Liver (tissue), 9 donors: Measurements from ENCODE around the gene ILF3. TPM values are rescaled to one million over a fixed set of nuclear protein-coding genes. Genes with fewer than 3 reads are reported as not detected.

ENCODE experiments used
- DNase-seq: peaks from one replicate; pipeline ENCODE4 v3.0.0-alpha.2; 2017; ENCODE audit warnings: low spot score
- H3K27ac ChIP-seq, 2 donors: one replicate each; pipeline ENCODE4 v1.7.0; 2013; ENCODE audit warnings: inconsistent platforms in 2 of 2, low read length in 2 of 2, control low read depth in 1 of 2, low read depth in 1 of 2, mild to moderate bottlenecking in 1 of 2
- H3K27me3 ChIP-seq, 4 donors: one replicate each; pipeline versions ENCODE4 v1.6.1 to v1.7.0; 2013; ENCODE audit warnings: low read length in 3 of 4, inconsistent platforms in 1 of 4, mild to moderate bottlenecking in 1 of 4, moderate library complexity in 1 of 4; ENCODE audit not compliant: control insufficient read depth in 4 of 4, insufficient read depth in 4 of 4
- H3K36me3 ChIP-seq, 4 donors: one replicate each; pipeline versions ENCODE4 v1.6.1 to v1.7.0; 2013; ENCODE audit warnings: low read length in 3 of 4, mild to moderate bottlenecking in 3 of 4, low read depth in 1 of 4, moderate library complexity in 1 of 4; ENCODE audit not compliant: control insufficient read depth in 4 of 4, insufficient read depth in 3 of 4
- H3K4me1 ChIP-seq, 4 donors: one replicate each; pipeline versions ENCODE4 v1.6.1 to v1.7.0; 2013; ENCODE audit warnings: low read length in 3 of 4, mild to moderate bottlenecking in 3 of 4, moderate library complexity in 1 of 4; ENCODE audit not compliant: control insufficient read depth in 4 of 4, insufficient read depth in 4 of 4
- H3K4me3 ChIP-seq, 3 donors: one replicate each; pipeline versions ENCODE4 v1.6.1 to v1.7.0; 2013; ENCODE audit warnings: low read length in 3 of 3, control low read depth in 1 of 3, low read depth in 1 of 3, mild to moderate bottlenecking in 1 of 3
- H3K9ac ChIP-seq, 2 donors: one replicate each; pipeline ENCODE4 v1.7.0; 2013; ENCODE audit warnings: low read length in 2 of 2, mild to moderate bottlenecking in 2 of 2, moderate library complexity in 2 of 2, control low read depth in 1 of 2, low read depth in 1 of 2
- H3K9me3 ChIP-seq, 4 donors: one replicate each; pipeline versions ENCODE4 v1.6.1 to v1.7.0; 2013; ENCODE audit warnings: low read length in 3 of 4; ENCODE audit not compliant: control insufficient read depth in 4 of 4
- ATF3 ChIP-seq: IDR thresholded peaks from 2 replicates; pipeline ENCODE4 v1.6.1; 2016; ENCODE audit warnings: antibody characterized with exemption
- EGR1 ChIP-seq, 2 donors: IDR thresholded peaks; 2 replicates each; pipeline ENCODE4 v1.6.1; 2016 to 2018; ENCODE audit warnings: antibody characterized with exemption in 2 of 2, low read depth in 2 of 2
- FOXA1 ChIP-seq: IDR thresholded peaks from 2 replicates; pipeline ENCODE4 v1.6.1; 2016; ENCODE audit warnings: antibody characterized with exemption
- FOXA2 ChIP-seq: IDR thresholded peaks from 2 replicates; pipeline ENCODE4 v1.6.1; 2016; ENCODE audit warnings: antibody characterized with exemption
- GABPA ChIP-seq, 2 donors: IDR thresholded peaks in 1 of 2; conservative IDR thresholded peaks in 1 of 2; 2 replicates each; pipeline ENCODE4 v1.6.1; 2016; ENCODE audit warnings: antibody characterized with exemption in 2 of 2, mild to moderate bottlenecking in 1 of 2, moderate library complexity in 1 of 2
- HNF4A ChIP-seq, 2 donors: conservative IDR thresholded peaks; 2 replicates each; pipeline ENCODE4 v1.6.1; 2016; ENCODE audit warnings: antibody characterized with exemption in 2 of 2, mild to moderate bottlenecking in 2 of 2
- HNF4G ChIP-seq: IDR thresholded peaks from 2 replicates; pipeline ENCODE4 v1.6.1; 2016; ENCODE audit warnings: antibody characterized with exemption
- JUND ChIP-seq, 2 donors: IDR thresholded peaks; 2 replicates each; pipeline ENCODE4 v1.6.1; 2016; ENCODE audit warnings: antibody characterized with exemption in 2 of 2
- NR2F2 ChIP-seq: IDR thresholded peaks from 2 replicates; pipeline ENCODE4 v1.6.1; 2016; ENCODE audit warnings: antibody characterized with exemption
- RAD21 ChIP-seq, 2 donors: IDR thresholded peaks; 2 replicates each; pipeline ENCODE4 v1.6.1; 2016; ENCODE audit warnings: antibody characterized with exemption in 2 of 2, mild to moderate bottlenecking in 2 of 2
- REST ChIP-seq: IDR thresholded peaks from 2 replicates; pipeline ENCODE4 v1.6.1; 2016; ENCODE audit warnings: antibody characterized with exemption, mild to moderate bottlenecking
- RXRA ChIP-seq, 2 donors: IDR thresholded peaks; 2 replicates each; pipeline ENCODE4 v1.6.1; 2017 to 2018; ENCODE audit warnings: antibody characterized with exemption in 2 of 2, mild to moderate bottlenecking in 1 of 2
- SP1 ChIP-seq: IDR thresholded peaks from 2 replicates; pipeline ENCODE4 v1.6.1; 2018; ENCODE audit warnings: antibody characterized with exemption, mild to moderate bottlenecking
- TAF1 ChIP-seq: conservative IDR thresholded peaks from 2 replicates; pipeline ENCODE4 v1.6.1; 2016; ENCODE audit warnings: antibody characterized with exemption, mild to moderate bottlenecking
- YY1 ChIP-seq: IDR thresholded peaks from 2 replicates; pipeline ENCODE4 v1.6.1; 2016; ENCODE audit warnings: antibody characterized with exemption, mild to moderate bottlenecking
- WGBS: extraction: QIAGEN DNeasy Blood & Tissue Kit; methylation state at CpG from one replicate; pipeline ENCODE4 v1.1.7; 2013; 5-methylcytosine and 5-hydroxymethylcytosine counted together
- polyA plus RNA-seq, 2 donors: library from polyadenylated mRNA; stranded (reverse) in 1 of 2; unstranded in 1 of 2; fragments of 200-250 nt in 1 of 2; fragments of >200 nt in 1 of 2; fragmentation: Nextera tagmentation in 1 of 2; extraction: Ambion mirVana in 1 of 2; gene quantifications; one replicate each; pipeline versions ENCODE4 v1.2.1 to v1.2.3, GENCODE V29; 2013 to 2015
- total RNA-seq, 2 donors: library from RNA; depleted of rRNA; stranded (reverse); fragments of >200 nt; gene quantifications; one replicate each; pipeline ENCODE4 v1.2.3, GENCODE V29; 2014
- TF ChIP-seq, protein P1 (sequence below): IDR thresholded peaks from 2 replicates; pipeline ENCODE4 v1.6.1; 2016; ENCODE audit warnings: antibody characterized with exemption
- TF ChIP-seq, protein P2 (sequence below): IDR thresholded peaks from 2 replicates; pipeline ENCODE4 v1.6.1; 2016; ENCODE audit warnings: antibody characterized with exemption
- TF ChIP-seq, protein P3 (sequence below): fragments of 150-350 bp; IDR thresholded peaks from 2 replicates; pipeline ENCODE4 v1.5.1; 2017; ENCODE audit warnings: improper control_type of control experiment, low read depth, low read length; ENCODE audit not compliant: missing input control
- donor health status: healthy.
- donor health status: healthy.
- donor health status: healthy.
- donor health status: healthy.
- donor health status: healthy.

The ILF3 gene
- total and polyA plus RNA-seq, 4 donors: 31.7 to 85.1 (median 42.9) TPM

GRCh38 chr19:10621966-10622365 lies 32.2 kb upstream of the ILF3 start:
- Histone ChIP-seq H3K27me3 (no peaks in the 10 kb centered on the region), H3K9me3 (no peaks in the 10 kb centered on the region), H3K4me1 (peaks cover 0 to 9% (median 6%) of the 10 kb centered on the region in 4 donors), H3K9ac (no peak overlapping the region), H3K4me3 (no peak overlapping the region), H3K27ac (no peak overlapping the region), H3K36me3 (no peaks in the 10 kb centered on the region)
- no peak for DNase-seq
- 96% methylated on average over 8 of the region's 8 CpGs for WGBS
- TF ChIP-seq NR2F2 (no peak), HNF4G (no peak), RXRA (IDR thresholded peaks at IDR 0.05) (no peak)
- TF ChIP-seq, protein P1, sequence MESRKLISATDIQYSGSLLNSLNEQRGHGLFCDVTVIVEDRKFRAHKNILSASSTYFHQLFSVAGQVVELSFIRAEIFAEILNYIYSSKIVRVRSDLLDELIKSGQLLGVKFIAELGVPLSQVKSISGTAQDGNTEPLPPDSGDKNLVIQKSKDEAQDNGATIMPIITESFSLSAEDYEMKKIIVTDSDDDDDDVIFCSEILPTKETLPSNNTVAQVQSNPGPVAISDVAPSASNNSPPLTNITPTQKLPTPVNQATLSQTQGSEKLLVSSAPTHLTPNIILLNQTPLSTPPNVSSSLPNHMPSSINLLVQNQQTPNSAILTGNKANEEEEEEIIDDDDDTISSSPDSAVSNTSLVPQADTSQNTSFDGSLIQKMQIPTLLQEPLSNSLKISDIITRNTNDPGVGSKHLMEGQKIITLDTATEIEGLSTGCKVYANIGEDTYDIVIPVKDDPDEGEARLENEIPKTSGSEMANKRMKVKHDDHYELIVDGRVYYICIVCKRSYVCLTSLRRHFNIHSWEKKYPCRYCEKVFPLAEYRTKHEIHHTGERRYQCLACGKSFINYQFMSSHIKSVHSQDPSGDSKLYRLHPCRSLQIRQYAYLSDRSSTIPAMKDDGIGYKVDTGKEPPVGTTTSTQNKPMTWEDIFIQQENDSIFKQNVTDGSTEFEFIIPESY: no peak
- TF ChIP-seq, protein P2, sequence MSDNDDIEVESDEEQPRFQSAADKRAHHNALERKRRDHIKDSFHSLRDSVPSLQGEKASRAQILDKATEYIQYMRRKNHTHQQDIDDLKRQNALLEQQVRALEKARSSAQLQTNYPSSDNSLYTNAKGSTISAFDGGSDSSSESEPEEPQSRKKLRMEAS: no peak

- 77% methylated on average over 6 of the region's 6 CpGs for WGBS
- no peak for DNase-seq
- Histone ChIP-seq H3K9me3 (no peaks in the 10 kb centered on the region), H3K4me1 (peaks cover 0 to 9% (median 6%) of the 10 kb centered on the region in 4 donors), H3K27ac (no peak overlapping the region), H3K36me3 (peaks cover 0 to 5% (median under 1%) of the 10 kb centered on the region in 4 donors), H3K27me3 (no peaks in the 10 kb centered on the region), H3K9ac (no peak overlapping the region), H3K4me3 (no peak overlapping the region)
- TF ChIP-seq, protein P2: no peak
- TF ChIP-seq GABPA (IDR thresholded peaks at IDR 0.05 in 1 of 2, conservative IDR thresholded peaks at IDR 0.05 in 1 of 2) (no peak), TAF1 (no peak), SP1 (no peak), ATF3 (no peak), RXRA (IDR thresholded peaks at IDR 0.05) (no peak), HNF4A (conservative IDR thresholded peaks at IDR 0.05) (no peak), FOXA1 (no peak), NR2F2 (no peak), JUND (IDR thresholded peaks at IDR 0.05) (no peak), FOXA2 (no peak), HNF4G (no peak), YY1 (no peak), REST (no peak), RAD21 (IDR thresholded peaks at IDR 0.05) (no peak), EGR1 (IDR thresholded peaks at IDR 0.05; ENCODE audit: low read depth in 2 of 2) (no peak)
- TF ChIP-seq, protein P1: no peak
- TF ChIP-seq, protein P3, sequence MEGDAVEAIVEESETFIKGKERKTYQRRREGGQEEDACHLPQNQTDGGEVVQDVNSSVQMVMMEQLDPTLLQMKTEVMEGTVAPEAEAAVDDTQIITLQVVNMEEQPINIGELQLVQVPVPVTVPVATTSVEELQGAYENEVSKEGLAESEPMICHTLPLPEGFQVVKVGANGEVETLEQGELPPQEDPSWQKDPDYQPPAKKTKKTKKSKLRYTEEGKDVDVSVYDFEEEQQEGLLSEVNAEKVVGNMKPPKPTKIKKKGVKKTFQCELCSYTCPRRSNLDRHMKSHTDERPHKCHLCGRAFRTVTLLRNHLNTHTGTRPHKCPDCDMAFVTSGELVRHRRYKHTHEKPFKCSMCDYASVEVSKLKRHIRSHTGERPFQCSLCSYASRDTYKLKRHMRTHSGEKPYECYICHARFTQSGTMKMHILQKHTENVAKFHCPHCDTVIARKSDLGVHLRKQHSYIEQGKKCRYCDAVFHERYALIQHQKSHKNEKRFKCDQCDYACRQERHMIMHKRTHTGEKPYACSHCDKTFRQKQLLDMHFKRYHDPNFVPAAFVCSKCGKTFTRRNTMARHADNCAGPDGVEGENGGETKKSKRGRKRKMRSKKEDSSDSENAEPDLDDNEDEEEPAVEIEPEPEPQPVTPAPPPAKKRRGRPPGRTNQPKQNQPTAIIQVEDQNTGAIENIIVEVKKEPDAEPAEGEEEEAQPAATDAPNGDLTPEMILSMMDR: no peak
These were observed 29.6 kb upstream of the ILF3 start for GRCh38 chr19:10624585-10624984.
